C4-2B (cell line): ENCODE measurements around the gene ANG.

Source experiments
- CTCF ChIP-seq: fragments of 450-650 bp; conservative IDR thresholded peaks from 2 replicates; pipeline ENCODE4 v1.5.1; 2017; ENCODE audit warnings: mild to moderate bottlenecking
- ZFX ChIP-seq: fragments of 450-650 bp; IDR thresholded peaks from 2 replicates; pipeline ENCODE4 v1.6.1; 2017

DNA sequence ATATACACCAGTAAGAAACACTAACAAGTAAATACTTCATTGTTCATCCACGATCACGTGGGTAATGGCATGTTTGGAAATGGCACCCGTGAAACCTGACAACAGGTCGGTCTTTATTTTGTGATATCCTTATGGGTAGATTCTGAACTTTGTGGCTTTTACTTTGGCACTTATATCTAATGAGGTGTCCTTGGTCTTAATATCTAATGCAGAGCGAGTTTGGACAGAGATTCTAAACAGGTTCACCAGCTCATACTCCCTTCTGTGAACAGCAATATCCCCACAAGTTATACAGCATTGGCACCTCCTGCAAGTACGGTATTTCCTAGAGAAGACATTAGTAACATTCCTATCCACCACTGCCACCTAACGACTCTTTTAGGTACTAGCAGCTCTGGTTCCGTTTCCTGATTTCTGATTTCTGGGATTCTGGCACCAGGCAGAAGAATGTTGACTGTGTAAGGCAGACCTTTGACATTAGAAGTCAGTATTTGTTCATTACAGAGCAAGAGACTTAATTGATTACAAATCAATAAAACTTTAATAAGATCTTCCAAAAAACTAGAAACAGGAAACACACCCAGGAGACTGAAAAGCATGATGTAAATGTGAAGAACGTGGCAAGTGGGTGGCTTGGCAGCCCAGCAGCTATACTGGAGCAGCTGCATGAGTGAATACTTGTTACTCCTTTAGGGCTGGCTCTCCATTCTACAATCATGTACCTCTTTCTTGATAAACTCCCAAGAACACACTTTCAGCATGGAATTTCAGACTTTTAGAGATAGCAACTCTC, 2.5 kb downstream of the ANG start:
- TF ChIP-seq CTCF = peak; percentile 86
- TF ChIP-seq ZFX = no peak
